ENCODE data around the gene ATRX.
"Not testable (repeated sequence)": the region's sequence is repeated elsewhere in the genome, so short reads cannot be mapped to it uniquely, and the experiment has no call there.

ATRX gene

DNA sequence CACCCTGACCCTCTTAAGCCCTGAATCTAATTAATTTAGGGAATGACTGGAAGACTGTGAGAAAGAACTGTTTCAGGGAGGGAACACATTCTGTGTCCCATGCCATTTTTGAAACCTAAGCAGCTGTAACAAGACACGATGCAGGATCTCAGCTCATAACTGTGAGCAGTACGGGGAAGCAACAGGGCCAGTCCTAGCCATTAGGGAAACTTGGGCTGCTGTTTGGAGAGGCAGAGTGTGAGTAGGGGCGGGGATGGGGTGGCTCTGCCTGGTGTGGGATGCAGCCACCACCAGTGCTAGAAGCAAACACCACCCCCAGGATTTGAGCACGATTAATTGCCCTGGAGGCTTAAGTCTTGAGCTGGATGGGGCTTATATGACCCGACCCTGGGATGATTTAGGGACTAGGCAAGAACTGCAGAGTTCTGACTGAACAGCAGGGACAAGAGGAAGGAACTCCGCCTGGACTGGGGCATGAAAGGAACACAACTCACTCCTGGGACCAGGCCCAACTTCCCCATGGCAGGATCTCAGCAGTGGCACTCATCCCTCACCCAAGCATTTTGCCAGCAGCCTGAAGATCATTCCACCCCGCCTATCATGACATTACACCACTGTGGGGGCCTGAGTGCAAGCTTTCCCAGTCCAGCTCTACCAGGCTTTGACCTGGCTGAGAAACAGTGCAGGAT lies 43.1 kb downstream of the ATRX start:
- TF ChIP-seq TAF1 (IDR thresholded peaks at IDR 0.05; ENCODE audit: low read depth, low read length): no peak
- no peak for TF ChIP-seq POLR2AphosphoS5 (IDR thresholded peaks at IDR 0.05; ENCODE audit: low read depth, low read length)
- TF ChIP-seq POU2F2 (IDR thresholded peaks at IDR 0.05; ENCODE audit: low read depth, low read length): no peak
- no peak for TF ChIP-seq PAX5 (IDR thresholded peaks at IDR 0.05; ENCODE audit: insufficient read depth, low read length, severe bottlenecking)
- TF ChIP-seq POLR2A (IDR thresholded peaks at IDR 0.05; ENCODE audit: low read depth, low read length): no peak
- TF ChIP-seq SPI1 (IDR thresholded peaks at IDR 0.05; ENCODE audit: low read depth, low read length): no peak
- FAIRE-seq: no peak
- DNase-seq (ENCODE audit: insufficient read length, low spot score): no peak

DNA sequence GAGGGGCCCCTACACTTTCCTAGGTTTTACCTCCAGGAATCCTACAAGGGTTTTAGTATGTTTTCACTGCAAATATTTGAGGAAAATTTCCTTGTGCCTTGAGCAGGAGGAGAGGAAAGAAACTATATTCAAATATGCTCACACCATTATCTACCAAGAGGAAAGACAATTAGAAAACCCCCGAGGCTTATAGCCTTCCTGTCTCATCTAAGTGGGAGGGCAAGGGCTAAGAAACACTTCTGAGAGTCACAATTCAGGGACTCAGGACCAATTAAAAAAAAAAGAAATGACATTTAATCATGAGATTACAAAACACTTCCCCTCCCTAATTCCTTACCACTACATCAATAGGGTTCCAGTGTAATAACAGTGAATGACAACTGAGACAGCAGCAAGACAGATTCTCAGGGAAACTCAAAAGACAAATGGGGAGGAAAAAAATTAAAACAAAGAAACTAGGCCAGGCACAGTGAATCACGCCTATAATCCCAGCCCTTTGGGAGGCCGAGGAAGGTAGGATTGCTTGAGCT lies 45.6 kb downstream of the ATRX start:
- no peak for DNase-seq (ENCODE audit: insufficient read length, low spot score)
- TF ChIP-seq POU2F2 (IDR thresholded peaks at IDR 0.05; ENCODE audit: low read depth, low read length) (no peak), SPI1 (IDR thresholded peaks at IDR 0.05; ENCODE audit: low read depth, low read length) (no peak), PAX5 (IDR thresholded peaks at IDR 0.05; ENCODE audit: insufficient read depth, low read length, severe bottlenecking) (no peak), POLR2AphosphoS5 (IDR thresholded peaks at IDR 0.05; ENCODE audit: low read depth, low read length) (no peak), POLR2A (IDR thresholded peaks at IDR 0.05; ENCODE audit: low read depth, low read length) (no peak), TAF1 (IDR thresholded peaks at IDR 0.05; ENCODE audit: low read depth, low read length) (no peak)
- FAIRE-seq: no peak

DNA sequence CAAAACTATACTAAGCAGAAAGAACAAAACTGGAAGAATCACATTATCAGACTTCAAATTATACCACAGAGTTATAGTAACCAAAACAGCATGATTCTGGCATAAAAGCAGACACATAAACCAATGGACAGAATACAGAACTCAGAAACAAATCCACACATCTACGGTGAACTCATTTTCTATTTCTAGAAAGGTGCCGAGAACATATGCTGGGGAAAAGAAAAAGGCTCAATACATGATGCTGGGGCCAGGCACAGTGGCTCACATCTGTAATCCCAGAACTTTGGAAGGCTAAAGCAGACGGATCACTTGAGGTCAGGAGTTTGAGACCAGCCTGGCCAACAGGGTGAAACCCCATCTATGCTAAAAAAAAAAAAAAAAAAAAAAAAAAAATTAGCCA lies 52.7 kb downstream of the ATRX start:
- no peak for DNase-seq (ENCODE audit: insufficient read length, low spot score)
- no peak for FAIRE-seq
- TF ChIP-seq POU2F2 (IDR thresholded peaks at IDR 0.05; ENCODE audit: low read depth, low read length): no peak
- TF ChIP-seq SPI1 (IDR thresholded peaks at IDR 0.05; ENCODE audit: low read depth, low read length): no peak
- TF ChIP-seq POLR2A (IDR thresholded peaks at IDR 0.05; ENCODE audit: low read depth, low read length): no peak
- TF ChIP-seq POLR2AphosphoS5 (IDR thresholded peaks at IDR 0.05; ENCODE audit: low read depth, low read length): no peak
- TF ChIP-seq TAF1 (IDR thresholded peaks at IDR 0.05; ENCODE audit: low read depth, low read length): no peak
- no peak for TF ChIP-seq PAX5 (IDR thresholded peaks at IDR 0.05; ENCODE audit: insufficient read depth, low read length, severe bottlenecking)

GRCh38 chrX:77731821-77732419 lies 54.1 kb downstream of the ATRX start:
- no peak for DNase-seq (ENCODE audit: insufficient read length, low spot score)
- FAIRE-seq: no peak
- no peak for TF ChIP-seq TAF1 (IDR thresholded peaks at IDR 0.05; ENCODE audit: low read depth, low read length)
- TF ChIP-seq POU2F2 (IDR thresholded peaks at IDR 0.05; ENCODE audit: low read depth, low read length): no peak
- TF ChIP-seq SPI1 (IDR thresholded peaks at IDR 0.05; ENCODE audit: low read depth, low read length): no peak
- no peak for TF ChIP-seq PAX5 (IDR thresholded peaks at IDR 0.05; ENCODE audit: insufficient read depth, low read length, severe bottlenecking)
- no peak for TF ChIP-seq POLR2A (IDR thresholded peaks at IDR 0.05; ENCODE audit: low read depth, low read length)
- no peak for TF ChIP-seq POLR2AphosphoS5 (IDR thresholded peaks at IDR 0.05; ENCODE audit: low read depth, low read length)

DNA sequence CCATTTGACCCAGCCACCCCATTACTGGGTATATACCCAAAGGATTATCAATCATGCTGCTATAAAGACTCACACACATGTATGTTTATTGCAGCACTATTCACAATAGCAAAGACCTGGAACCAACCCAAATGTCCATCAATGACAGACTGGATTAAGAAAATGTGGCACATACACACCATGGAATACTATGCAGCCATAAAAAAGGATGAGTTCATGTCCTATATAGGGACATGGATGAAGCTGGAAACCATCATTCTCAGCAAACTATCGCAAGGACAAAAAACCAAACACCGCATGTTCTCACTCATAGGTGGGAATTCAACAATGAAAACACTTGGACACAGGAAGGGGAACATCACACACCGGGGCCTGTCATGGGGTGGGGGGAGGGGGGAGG lies 59.9 kb downstream of the ATRX start:
- not testable (repeated sequence) for DNase-seq (ENCODE audit: insufficient read length, low spot score); FAIRE-seq

GRCh38 chrX:77723681-77724080 lies 62.3 kb downstream of the ATRX start:
- no peak for FAIRE-seq
- no peak for DNase-seq (ENCODE audit: insufficient read length, low spot score)
- TF ChIP-seq PAX5 (IDR thresholded peaks at IDR 0.05; ENCODE audit: insufficient read depth, low read length, severe bottlenecking) (no peak), POLR2A (IDR thresholded peaks at IDR 0.05; ENCODE audit: low read depth, low read length) (no peak), SPI1 (IDR thresholded peaks at IDR 0.05; ENCODE audit: low read depth, low read length) (no peak), POU2F2 (IDR thresholded peaks at IDR 0.05; ENCODE audit: low read depth, low read length) (no peak), POLR2AphosphoS5 (IDR thresholded peaks at IDR 0.05; ENCODE audit: low read depth, low read length) (no peak), TAF1 (IDR thresholded peaks at IDR 0.05; ENCODE audit: low read depth, low read length) (no peak)

GRCh38 chrX:77719388-77719787 lies 66.6 kb downstream of the ATRX start:
- no peak for DNase-seq (ENCODE audit: insufficient read length, low spot score)
- TF ChIP-seq TAF1 (IDR thresholded peaks at IDR 0.05; ENCODE audit: low read depth, low read length): no peak
- no peak for TF ChIP-seq PAX5 (IDR thresholded peaks at IDR 0.05; ENCODE audit: insufficient read depth, low read length, severe bottlenecking)
- no peak for TF ChIP-seq SPI1 (IDR thresholded peaks at IDR 0.05; ENCODE audit: low read depth, low read length)
- no peak for TF ChIP-seq POLR2A (IDR thresholded peaks at IDR 0.05; ENCODE audit: low read depth, low read length)
- TF ChIP-seq POU2F2 (IDR thresholded peaks at IDR 0.05; ENCODE audit: low read depth, low read length): no peak
- no peak for TF ChIP-seq POLR2AphosphoS5 (IDR thresholded peaks at IDR 0.05; ENCODE audit: low read depth, low read length)
- FAIRE-seq: no peak

DNA sequence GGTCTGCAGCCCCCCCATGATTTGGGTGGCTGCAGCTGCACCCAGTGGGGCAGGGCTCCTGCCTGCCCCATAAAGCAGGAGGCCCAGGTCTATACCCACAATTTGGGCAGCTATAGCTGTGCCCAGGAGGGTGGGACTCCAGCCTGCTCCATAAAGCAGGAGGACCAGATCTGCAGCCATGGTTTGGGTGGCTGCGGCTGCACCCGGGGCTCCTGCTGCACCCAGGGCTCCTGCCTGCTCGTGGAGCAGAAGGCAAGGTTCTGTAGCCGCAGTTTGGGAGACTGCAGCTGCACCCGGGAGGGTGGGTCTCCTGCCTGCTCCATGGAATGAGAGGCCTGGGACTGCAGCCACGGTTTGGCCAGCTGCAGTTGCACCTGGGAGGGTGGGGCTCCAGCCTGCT lies 81.1 kb downstream of the ATRX start:
- FAIRE-seq: no peak
- TF ChIP-seq SPI1 (IDR thresholded peaks at IDR 0.05; ENCODE audit: low read depth, low read length) (no peak), PAX5 (IDR thresholded peaks at IDR 0.05; ENCODE audit: insufficient read depth, low read length, severe bottlenecking) (no peak), POU2F2 (IDR thresholded peaks at IDR 0.05; ENCODE audit: low read depth, low read length) (no peak), TAF1 (IDR thresholded peaks at IDR 0.05; ENCODE audit: low read depth, low read length) (no peak), POLR2AphosphoS5 (IDR thresholded peaks at IDR 0.05; ENCODE audit: low read depth, low read length) (no peak), POLR2A (IDR thresholded peaks at IDR 0.05; ENCODE audit: low read depth, low read length) (no peak)

GRCh38 chrX:77698242-77698641 lies 87.8 kb downstream of the ATRX start:
- TF ChIP-seq POU2F2 (IDR thresholded peaks at IDR 0.05; ENCODE audit: low read depth, low read length): no peak
- no peak for TF ChIP-seq PAX5 (IDR thresholded peaks at IDR 0.05; ENCODE audit: insufficient read depth, low read length, severe bottlenecking)
- no peak for TF ChIP-seq TAF1 (IDR thresholded peaks at IDR 0.05; ENCODE audit: low read depth, low read length)
- TF ChIP-seq POLR2A (IDR thresholded peaks at IDR 0.05; ENCODE audit: low read depth, low read length): no peak
- TF ChIP-seq SPI1 (IDR thresholded peaks at IDR 0.05; ENCODE audit: low read depth, low read length): no peak
- no peak for TF ChIP-seq POLR2AphosphoS5 (IDR thresholded peaks at IDR 0.05; ENCODE audit: low read depth, low read length)
- DNase-seq (ENCODE audit: insufficient read length, low spot score) (no peak), FAIRE-seq (no peak)

More for the DNA sequence above, 81.1 kb downstream of the ATRX start:
- DNase-seq (ENCODE audit: insufficient read length, low spot score): no peak
